ENCODE data around the gene CDH26. TPM values are rescaled to one million over a fixed set of nuclear protein-coding genes. Genes with fewer than 3 reads are reported as not detected.

The CDH26 gene
- total RNA-seq, 2 experiments from 2014 or later = 0.52 to 0.66 TPM

- H3K27me3 Mint-ChIP-seq = no peaks in the 10 kb centered on the region
- no peak overlapping the region for H3K4me3 Mint-ChIP-seq
- H3K4me1 Mint-ChIP-seq = no peaks in the 10 kb centered on the region
- no peak for DNase-seq
- no peak overlapping the region for H3K27ac Mint-ChIP-seq
- peaks cover 2% of the 10 kb centered on the region for H3K36me3 Mint-ChIP-seq
- peaks cover under 1% of the 10 kb centered on the region for H3K9me3 Mint-ChIP-seq
Measured at GRCh38 chr20:59987135-59987534, 28.9 kb downstream of the CDH26 start.

DNA sequence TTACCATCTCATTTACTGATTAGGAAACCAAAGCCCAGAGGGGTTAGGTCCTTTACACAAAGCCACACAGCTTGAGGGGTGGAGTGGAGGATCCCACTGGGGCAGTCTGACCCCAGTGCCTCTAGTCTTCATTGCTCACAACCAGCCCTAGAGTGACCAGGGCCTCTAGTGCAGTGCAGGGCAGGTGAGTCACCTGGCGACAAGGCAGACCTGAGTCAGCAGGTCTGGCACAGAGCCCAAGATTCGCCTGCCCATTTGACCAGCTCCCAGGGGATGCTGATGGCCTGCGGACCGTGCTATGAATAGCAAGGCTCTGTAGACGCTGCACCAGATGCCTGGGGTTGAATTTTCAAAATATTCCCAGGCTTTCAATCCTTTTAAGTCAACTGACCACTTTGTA, 29.9 kb downstream of the CDH26 start:
- Mint-ChIP-seq H3K36me3 (peaks cover 2% of the 10 kb centered on the region), H3K9me3 (no peaks in the 10 kb centered on the region), H3K4me3 (no peak overlapping the region), H3K27me3 (no peaks in the 10 kb centered on the region), H3K4me1 (no peaks in the 10 kb centered on the region), H3K27ac (no peak overlapping the region)
- DNase-seq = no peak

DNA sequence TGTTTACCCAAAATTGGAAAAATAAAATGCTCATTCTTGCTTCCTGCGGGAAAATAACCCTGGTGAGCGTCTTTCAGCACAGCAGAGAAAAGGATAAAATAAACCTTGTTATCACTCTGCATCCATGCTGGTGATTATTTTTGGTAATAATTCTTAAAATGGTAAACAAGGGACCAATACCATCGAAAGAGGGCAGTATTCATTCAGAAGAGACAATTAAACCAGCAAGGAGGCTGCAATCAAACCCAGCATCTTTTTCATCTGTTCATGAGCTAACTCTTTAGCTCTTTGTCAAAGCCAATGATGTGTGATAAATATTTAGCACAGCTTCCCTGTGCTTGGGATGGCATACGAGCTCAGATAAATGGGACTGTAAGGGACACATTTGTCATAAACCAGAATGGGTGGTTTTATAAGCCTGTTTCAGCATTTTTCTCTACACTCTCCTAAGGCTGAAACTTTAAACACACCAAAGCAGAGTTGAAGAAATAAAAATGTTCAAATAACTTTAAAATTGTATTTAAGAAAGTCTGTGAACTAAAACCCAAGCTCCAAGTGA, 34.4 kb downstream of the CDH26 start:
- Mint-ChIP-seq H3K36me3 (peaks cover 4% of the 10 kb centered on the region), H3K27me3 (no peaks in the 10 kb centered on the region), H3K27ac (no peak overlapping the region), H3K9me3 (no peaks in the 10 kb centered on the region), H3K4me1 (no peaks in the 10 kb centered on the region), H3K4me3 (no peak overlapping the region)
- no peak for DNase-seq

- no peak for DNase-seq
- H3K4me3 Mint-ChIP-seq = no peak overlapping the region
- no peaks in the 10 kb centered on the region for H3K4me1 Mint-ChIP-seq
- peaks cover 4% of the 10 kb centered on the region for H3K36me3 Mint-ChIP-seq
- H3K27ac Mint-ChIP-seq = no peak overlapping the region
- no peaks in the 10 kb centered on the region for H3K27me3 Mint-ChIP-seq
- no peaks in the 10 kb centered on the region for H3K9me3 Mint-ChIP-seq
Measured at GRCh38 chr20:59993736-59994430, 35.7 kb downstream of the CDH26 start.

DNA sequence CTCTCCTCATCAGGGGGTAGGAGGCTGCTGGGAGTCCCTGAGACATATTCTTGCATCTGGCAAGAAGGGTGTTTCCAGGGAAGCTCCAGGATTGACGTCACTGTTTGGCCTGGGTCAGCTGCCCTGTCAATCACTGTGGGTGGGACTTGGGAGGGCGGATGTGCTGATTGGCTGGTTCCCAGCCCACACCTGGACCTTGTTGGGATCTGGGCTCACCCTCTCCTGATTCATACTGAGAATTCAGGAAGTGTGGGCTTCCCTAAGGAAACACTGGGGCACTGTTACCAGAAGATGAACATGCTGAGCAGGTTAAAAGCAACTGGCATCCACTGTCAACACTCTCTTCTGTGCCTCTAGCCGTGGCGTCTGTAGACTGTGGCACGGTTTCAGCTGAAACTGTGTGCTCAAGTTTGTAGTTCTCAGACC, 36.5 kb downstream of the CDH26 start:
- no peak overlapping the region for H3K27ac Mint-ChIP-seq
- no peaks in the 10 kb centered on the region for H3K9me3 Mint-ChIP-seq
- no peak overlapping the region for H3K4me3 Mint-ChIP-seq
- DNase-seq = no peak
- H3K27me3 Mint-ChIP-seq = no peaks in the 10 kb centered on the region
- H3K36me3 Mint-ChIP-seq = peaks cover 4% of the 10 kb centered on the region
- no peaks in the 10 kb centered on the region for H3K4me1 Mint-ChIP-seq

- no peak overlapping the region for H3K4me3 Mint-ChIP-seq
- no peaks in the 10 kb centered on the region for H3K27me3 Mint-ChIP-seq
- no peak for DNase-seq
- H3K9me3 Mint-ChIP-seq = no peaks in the 10 kb centered on the region
- peaks cover 4% of the 10 kb centered on the region for H3K36me3 Mint-ChIP-seq
- H3K27ac Mint-ChIP-seq = no peak overlapping the region
- H3K4me1 Mint-ChIP-seq = no peaks in the 10 kb centered on the region
Measured at GRCh38 chr20:59996108-59996507, 37.9 kb downstream of the CDH26 start.

- H3K36me3 Mint-ChIP-seq = peaks cover 4% of the 10 kb centered on the region
- no peak overlapping the region for H3K27ac Mint-ChIP-seq
- no peaks in the 10 kb centered on the region for H3K9me3 Mint-ChIP-seq
- no peaks in the 10 kb centered on the region for H3K27me3 Mint-ChIP-seq
- no peak overlapping the region for H3K4me3 Mint-ChIP-seq
- DNase-seq = no peak
- no peaks in the 10 kb centered on the region for H3K4me1 Mint-ChIP-seq
Measured at GRCh38 chr20:59997896-59998295, 39.7 kb downstream of the CDH26 start.

DNA sequence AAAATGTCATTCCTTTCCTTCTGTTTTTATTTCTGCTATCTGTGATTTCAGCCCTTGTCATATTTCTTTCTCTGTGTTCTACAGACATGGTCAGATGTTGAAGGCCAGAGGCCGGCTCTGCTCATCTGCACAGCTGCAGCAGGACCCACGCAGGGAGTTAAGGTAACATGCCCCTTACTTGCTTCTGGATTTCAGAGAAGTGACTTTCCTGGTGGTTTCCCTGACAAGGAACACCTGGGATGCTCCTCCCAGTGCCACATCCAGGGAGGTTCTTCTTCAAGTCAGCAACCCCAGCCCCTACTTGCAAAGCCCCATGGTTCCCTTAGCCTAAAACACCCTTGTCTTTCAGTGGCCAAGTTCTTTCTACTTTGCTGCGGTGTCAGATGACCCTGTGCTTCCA, 41.3 kb downstream of the CDH26 start:
- Mint-ChIP-seq H3K4me3 (no peak overlapping the region), H3K4me1 (no peaks in the 10 kb centered on the region), H3K27ac (no peak overlapping the region), H3K36me3 (no peaks in the 10 kb centered on the region), H3K9me3 (no peaks in the 10 kb centered on the region), H3K27me3 (no peaks in the 10 kb centered on the region)
- DNase-seq = no peak

DNA sequence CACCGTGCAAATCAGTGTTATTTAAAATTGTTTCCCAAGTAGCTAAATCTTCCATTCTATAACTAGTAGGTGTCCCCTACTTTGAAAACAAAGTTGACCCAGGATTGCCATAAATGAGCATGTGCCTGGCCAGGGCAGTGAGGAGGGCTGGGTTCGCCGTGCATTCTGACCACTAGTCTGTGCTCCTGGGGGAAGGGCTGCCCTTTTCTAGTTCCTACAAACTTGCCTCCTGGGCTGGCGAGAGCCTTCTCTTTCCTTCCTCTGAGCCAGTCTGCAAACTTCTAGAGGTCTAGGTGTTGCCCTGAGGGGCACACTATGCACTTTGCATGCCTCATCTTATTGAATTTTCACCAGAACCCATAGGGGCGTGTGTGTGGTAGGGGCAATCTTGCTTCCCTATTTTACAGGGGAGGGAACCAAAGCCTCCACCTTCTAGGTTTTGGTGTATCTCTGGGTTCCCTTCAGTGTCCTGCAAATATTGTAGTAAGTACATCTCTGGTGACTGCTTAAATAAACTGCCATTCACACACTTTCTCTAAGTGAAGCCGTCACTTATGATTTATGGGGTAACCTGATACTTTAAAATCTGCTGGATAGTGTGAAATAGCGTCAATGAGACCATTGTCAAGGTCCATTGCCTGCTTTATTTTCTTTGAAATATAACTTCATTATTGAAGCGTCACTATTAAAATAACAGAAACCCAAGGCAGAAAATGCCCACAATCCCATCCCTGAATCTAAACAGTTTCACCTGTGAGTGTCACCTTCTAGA, 42.2 kb downstream of the CDH26 start:
- H3K4me1 Mint-ChIP-seq = no peaks in the 10 kb centered on the region
- H3K36me3 Mint-ChIP-seq = no peaks in the 10 kb centered on the region
- no peak overlapping the region for H3K4me3 Mint-ChIP-seq
- no peaks in the 10 kb centered on the region for H3K27me3 Mint-ChIP-seq
- H3K9me3 Mint-ChIP-seq = no peaks in the 10 kb centered on the region
- no peak for DNase-seq
- no peak overlapping the region for H3K27ac Mint-ChIP-seq

DNA sequence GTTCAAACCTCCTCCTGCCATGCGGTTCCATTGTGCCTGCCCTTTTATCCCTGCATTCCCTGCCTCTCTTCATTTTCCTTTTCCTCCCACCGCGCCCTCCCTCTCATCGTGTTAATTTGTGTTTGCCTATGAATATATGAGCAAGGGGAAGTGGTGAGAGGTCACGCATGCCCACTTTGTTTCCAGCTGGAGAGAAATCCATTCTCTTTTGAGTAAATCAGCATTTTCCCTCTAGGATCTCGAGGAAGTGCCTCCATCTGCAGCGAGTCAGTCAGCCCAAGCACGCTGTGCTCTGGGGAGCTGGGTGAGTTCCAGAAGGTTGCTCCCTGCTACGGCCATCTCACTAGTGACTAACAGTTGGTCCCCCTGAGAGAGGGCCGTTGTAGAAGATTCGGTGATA, 42.9 kb downstream of the CDH26 start:
- H3K9me3 Mint-ChIP-seq = no peaks in the 10 kb centered on the region
- no peaks in the 10 kb centered on the region for H3K36me3 Mint-ChIP-seq
- H3K27ac Mint-ChIP-seq = no peak overlapping the region
- no peaks in the 10 kb centered on the region for H3K27me3 Mint-ChIP-seq
- DNase-seq = no peak
- H3K4me1 Mint-ChIP-seq = no peaks in the 10 kb centered on the region
- H3K4me3 Mint-ChIP-seq = no peak overlapping the region

- Mint-ChIP-seq H3K36me3 (no peaks in the 10 kb centered on the region), H3K4me3 (no peak overlapping the region), H3K27ac (no peak overlapping the region), H3K9me3 (no peaks in the 10 kb centered on the region), H3K27me3 (no peaks in the 10 kb centered on the region), H3K4me1 (no peaks in the 10 kb centered on the region)
- DNase-seq = no peak
Measured at GRCh38 chr20:60003776-60004175, 45.6 kb downstream of the CDH26 start.

DNA sequence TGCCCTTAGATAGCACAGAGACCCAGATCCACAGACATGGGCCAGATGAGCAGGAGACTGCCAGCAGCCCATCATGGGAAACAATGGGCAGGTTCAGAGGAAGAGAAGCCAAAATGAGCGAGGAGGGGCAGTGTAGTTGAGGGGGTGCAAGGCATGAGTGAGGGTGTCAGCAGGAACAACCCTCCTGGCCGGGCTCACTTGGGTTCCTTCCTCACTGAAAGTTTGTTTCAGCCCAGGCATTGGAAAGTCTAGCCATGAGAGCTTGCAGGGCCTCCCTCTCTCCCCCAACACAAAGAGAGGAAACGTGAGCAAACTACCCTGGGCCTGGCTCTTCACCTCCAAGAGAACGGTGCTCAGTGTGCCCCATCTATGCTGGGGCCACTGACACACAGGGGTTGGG, 48.0 kb downstream of the CDH26 start:
- Mint-ChIP-seq H3K27me3 (peaks cover 4% of the 10 kb centered on the region), H3K4me3 (no peak overlapping the region), H3K9me3 (no peaks in the 10 kb centered on the region), H3K27ac (no peak overlapping the region), H3K4me1 (peaks cover 4% of the 10 kb centered on the region), H3K36me3 (no peaks in the 10 kb centered on the region)
- no peak for DNase-seq

GRCh38 chr20:60007464-60007863, 49.2 kb downstream of the CDH26 start:
- Mint-ChIP-seq H3K36me3 (no peaks in the 10 kb centered on the region), H3K27me3 (peaks cover 4% of the 10 kb centered on the region), H3K27ac (no peak overlapping the region), H3K4me1 (peaks cover 17% of the 10 kb centered on the region), H3K4me3 (no peak overlapping the region), H3K9me3 (no peaks in the 10 kb centered on the region)
- DNase-seq = no peak

- Mint-ChIP-seq H3K9me3 (no peaks in the 10 kb centered on the region), H3K27ac (no peak overlapping the region), H3K4me3 (no peak overlapping the region), H3K27me3 (peaks cover 4% of the 10 kb centered on the region), H3K36me3 (no peaks in the 10 kb centered on the region), H3K4me1 (peaks cover 19% of the 10 kb centered on the region)
- no peak for DNase-seq
Measured at GRCh38 chr20:60008130-60008808, 50.0 kb downstream of the CDH26 start.

DNA sequence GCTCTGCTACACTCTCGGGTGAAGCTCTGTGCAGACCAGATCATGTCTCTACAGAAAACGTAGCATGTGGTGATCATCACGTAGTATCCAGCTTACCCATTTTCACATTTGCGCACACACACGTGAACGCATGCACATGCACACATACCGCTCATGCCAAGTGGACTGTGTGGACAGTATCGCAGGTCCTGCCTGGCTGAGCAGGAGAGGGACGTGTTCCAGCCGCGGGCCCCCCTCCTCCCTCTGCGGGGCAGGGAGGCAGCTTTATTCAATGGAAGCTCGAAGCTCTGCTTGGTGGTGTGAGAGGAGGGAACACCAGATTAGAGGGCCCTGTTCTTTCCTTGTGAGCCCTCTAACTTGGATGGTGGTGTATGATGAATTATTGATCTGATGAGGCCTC, 51.1 kb downstream of the CDH26 start:
- no peak for DNase-seq
- Mint-ChIP-seq H3K36me3 (no peaks in the 10 kb centered on the region), H3K9me3 (no peaks in the 10 kb centered on the region), H3K4me3 (no peak overlapping the region), H3K27ac (no peak overlapping the region), H3K4me1 (peaks cover 19% of the 10 kb centered on the region), H3K27me3 (peaks cover 4% of the 10 kb centered on the region)
